Occipital lobe (tissue), 2 donors: Measurements from ENCODE around the gene COL25A1. TPM values are rescaled to one million over a fixed set of nuclear protein-coding genes. Genes with fewer than 3 reads are reported as not detected.
"Not testable (repeated sequence)": the region's sequence is repeated elsewhere in the genome, so short reads cannot be mapped to it uniquely, and the experiment has no call there.

Experiments used
- DNase-seq: peaks from one replicate; lab custom pipeline; 2025; lab: John Stamatoyannopoulos, UW
- total RNA-seq: library from RNA; depleted of rRNA; stranded (reverse); fragments of >200 nt; gene quantifications from one replicate; pipeline ENCODE4 v1.2.3, GENCODE V29; 2014

COL25A1 gene
- total RNA-seq, 1 donor from 2014 or later: 6.4 TPM

DNA sequence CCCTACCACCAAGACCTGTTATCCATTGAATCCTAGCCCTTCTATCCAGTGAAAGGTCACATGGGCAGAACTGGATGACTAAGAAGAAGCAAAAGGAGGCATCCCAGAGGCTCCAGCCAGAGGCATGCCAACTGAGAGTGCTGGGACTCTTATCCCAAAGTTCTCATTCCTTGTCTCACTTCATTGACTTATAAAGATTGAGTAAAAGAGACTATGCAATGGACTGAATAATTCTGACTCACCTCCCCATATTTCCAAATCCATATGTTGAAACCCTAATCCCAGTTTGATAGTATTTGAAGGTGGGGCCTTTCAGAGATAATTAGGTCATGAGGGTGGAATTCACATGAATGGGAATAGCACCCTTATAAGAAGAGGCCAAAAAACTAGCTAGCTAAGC lies 131.4 kb downstream of the COL25A1 start:
- no peak for DNase-seq

DNA sequence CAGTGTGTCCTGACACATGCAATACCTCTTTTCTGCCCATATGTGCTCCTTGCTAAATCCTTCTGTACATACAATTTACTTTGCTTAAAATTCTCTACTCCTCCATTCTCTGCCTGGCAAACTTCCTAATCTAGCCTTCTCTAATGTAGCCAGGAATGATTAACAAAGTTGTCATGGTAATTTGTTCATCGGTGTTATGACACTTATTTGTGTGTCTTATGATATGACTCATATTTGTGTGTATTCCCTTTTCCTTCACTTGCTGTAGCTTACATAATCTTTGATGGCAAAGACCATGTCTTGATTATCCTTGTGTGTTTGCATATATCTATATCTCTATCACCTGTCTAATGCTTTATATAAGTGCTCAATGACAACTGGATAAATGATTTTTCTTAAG lies 133.3 kb downstream of the COL25A1 start:
- DNase-seq: no peak

DNA sequence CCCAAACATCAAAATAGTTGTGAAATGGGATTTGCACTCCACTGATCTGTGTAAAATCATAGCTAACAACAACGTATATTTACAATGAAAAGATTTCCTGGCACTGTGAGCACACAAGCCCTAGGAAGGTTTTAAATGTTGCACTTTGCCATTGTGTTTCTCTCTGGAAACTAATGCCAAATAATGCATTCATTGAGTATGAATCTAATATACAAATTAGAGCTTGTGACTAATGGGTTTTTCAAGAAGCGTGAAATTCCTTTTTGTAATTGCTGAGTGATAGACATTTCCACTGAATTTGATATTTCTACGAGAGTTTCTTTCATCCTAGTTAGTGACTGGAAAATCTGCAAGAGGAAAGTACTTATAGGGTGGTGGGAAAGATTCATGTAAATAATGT lies 135.9 kb downstream of the COL25A1 start:
- DNase-seq: no peak

DNA sequence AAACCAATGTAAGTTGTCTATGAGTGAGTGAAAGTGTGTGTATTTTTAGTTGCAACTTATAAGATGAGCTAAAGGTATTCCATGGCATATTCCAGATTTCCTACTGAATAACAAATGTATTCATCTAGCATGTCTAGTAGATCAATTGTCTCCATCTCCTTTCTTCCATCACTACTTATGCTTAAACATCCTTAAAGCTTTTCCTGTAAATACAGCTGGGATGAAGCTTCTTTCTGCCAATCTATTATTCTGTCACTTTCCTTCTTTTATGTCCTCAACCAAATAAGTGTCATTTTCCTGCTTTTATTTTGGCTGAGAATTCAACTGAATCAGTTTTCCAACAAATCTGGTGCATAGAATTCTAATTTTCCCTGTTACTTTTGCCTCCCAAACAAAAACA lies 136.3 kb downstream of the COL25A1 start:
- DNase-seq: no peak

DNA sequence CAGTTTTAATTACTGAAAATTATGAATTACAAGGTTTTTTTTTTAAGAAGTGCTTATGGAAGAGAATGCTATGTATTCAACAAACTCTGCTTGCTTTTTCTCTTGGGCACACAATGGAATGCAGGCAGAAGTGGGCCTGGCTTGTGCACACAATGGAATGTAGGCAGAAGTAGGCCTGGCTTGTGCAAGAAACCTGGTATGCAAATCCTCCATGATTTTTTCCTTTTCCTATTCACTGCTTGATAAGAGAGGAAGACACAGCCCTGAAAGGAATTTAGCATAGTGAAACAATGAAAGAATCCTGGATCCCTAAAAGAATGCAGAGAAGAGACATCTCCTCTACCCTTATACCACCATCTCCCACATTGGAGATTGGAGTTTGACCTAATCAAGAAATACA lies 138.4 kb downstream of the COL25A1 start:
- no peak for DNase-seq

DNA sequence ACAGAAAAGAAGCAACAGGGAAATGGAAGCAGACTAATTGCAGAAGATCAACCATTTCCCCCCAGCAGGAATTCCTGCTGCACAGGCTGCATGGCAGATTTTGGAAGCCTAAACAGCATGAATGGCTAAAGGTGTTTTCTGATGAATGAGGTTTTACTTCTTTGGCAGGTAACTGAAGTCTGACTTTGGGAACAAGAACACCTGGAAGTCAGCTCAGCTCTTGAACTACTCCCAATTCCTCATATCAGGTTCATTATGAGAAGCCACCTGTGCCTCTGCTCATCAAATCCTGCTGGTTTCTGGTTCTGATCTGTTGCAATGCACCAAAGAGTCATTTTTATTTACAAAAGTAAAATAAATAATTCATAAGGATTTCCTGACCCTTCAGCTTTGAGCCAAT lies 139.0 kb downstream of the COL25A1 start:
- no peak for DNase-seq

DNA sequence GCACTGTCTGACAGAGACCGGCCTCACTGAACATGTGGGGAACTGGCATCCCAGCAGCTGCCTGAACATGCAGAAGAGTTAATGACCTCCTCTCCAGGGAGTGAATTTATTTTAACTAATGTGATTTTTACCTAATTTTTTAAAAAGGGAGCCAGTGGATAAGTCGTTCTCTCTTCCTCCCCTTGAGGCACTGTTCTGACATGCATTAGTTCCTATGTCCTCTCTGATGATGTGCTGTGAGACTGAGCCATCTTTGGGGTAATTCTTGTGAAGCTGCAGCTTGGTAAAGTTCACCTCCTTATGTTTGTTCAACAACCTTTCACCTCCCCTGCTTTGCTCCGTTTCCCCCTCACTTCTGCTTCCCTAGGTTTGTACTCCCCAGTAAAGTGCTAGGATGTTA lies 139.7 kb downstream of the COL25A1 start:
- DNase-seq: no peak

DNA sequence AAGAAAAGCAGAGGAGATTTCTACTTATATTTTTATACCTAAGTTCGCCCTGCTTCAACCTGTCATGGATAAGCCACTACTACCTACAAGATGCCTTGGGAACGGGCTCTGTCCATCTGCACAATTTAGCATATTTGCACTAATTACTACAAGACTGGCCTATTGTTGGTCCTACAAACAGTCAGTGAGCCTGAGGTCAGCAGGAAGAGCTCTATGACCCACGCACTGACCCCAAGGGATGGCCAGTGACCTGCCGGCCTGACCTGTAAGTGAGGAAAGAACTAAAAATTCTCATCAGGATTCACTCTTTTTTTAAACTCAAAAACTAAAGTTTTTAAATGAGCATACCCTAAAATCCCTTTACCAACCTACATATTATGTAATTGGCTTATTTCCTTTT lies 142.0 kb downstream of the COL25A1 start:
- no peak for DNase-seq

DNA sequence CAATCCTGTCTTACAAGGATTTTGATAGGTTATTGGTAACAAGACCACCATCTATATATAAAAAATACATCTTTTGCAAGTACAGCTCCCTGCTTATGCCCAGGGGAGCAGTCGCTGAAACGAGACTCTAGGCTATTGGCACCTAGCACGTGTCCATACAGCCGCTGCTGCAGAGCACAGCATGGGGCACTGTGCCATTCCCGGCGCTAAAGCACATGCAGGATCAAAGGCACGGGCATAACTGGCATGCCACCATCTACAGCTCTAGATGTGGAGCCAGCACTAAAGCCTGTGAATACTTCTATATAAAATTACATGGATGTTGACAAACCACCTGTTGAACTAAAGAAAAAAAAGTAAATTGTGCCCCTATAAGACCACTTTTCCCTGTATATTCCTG lies 144.8 kb downstream of the COL25A1 start:
- no peak for DNase-seq

DNA sequence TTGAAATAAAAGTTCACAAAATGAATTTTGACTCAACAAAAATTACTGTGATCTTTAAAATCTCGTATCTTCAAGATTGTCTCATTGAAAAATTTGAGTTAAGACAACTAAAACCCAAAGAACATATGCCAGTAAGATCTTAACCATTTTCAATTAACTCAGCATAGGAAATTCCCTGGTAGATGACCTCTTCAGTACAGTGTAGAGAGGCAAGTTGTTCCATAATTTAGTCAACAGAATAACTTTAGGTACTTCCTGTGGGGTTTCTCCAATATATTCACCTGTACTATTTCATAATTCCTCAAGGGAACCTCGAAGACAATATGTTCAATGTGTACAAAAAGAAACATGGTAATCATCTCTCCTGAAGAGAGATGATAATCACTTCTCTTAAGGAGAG lies 145.3 kb downstream of the COL25A1 start:
- DNase-seq: no peak

DNA sequence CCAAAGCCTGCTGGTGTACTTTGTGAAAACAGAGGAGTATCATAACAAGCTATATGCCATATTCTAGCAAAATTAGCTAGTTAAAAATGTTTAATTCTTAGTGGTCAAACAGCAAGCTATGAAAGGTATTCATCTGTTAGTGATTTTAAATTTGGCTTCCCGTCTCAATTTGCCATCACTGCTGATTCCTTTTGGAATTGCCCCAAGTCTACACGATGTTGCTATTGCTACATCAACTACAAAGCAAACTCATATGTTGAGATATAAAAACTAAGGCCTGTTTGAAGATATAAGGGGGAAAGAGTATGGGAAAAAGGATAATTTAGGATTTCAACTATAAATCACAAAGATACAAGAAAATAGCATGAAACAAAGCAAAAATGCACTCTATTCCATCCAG lies 146.1 kb downstream of the COL25A1 start:
- no peak for DNase-seq

DNA sequence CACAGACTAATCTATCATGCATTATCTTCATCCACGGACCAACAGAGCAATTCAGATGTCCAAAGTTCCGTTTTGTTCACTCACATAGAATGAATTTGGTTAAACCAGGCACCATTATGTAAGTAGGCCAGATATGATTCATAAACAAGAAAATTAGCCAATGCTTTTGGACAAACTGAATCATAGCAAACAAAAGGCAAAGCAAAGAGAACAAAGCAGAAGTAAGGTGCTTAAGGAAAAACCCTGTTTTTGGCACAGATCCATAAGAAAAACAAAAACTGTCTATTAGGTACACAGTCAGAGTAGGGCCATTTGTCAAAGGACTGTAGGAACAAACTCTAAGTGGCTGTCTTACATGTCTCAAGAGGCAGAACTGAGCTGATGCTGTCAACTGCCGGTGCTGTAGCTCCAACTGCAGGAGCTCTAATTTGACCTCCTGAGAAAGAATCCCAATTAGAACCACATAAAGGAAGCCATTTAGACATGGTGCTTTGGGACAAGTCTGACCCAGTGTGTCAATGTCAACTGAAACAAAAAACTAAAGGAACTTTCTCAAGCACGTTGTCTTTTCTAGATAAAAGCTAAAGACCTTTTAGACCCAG lies 146.7 kb downstream of the COL25A1 start:
- no peak for DNase-seq

DNA sequence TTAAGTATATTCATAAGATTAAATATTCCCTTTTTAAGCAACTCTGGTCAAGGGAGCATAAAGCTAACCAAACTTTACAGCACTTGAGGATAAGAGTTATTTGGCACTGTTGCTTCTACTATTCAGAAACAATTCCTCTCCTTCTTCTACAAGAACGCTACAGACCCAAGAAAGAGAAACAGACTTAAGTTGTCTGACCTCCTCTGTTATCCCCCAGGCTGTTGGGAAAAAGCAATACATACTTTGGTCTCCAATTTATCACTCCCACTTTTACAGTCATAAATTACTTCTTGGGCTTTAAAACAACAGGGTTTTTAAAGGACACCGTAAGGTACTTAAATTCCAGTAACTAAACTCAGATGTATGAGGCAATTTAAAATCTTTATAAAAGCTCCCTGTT lies 147.4 kb downstream of the COL25A1 start:
- no peak for DNase-seq

DNA sequence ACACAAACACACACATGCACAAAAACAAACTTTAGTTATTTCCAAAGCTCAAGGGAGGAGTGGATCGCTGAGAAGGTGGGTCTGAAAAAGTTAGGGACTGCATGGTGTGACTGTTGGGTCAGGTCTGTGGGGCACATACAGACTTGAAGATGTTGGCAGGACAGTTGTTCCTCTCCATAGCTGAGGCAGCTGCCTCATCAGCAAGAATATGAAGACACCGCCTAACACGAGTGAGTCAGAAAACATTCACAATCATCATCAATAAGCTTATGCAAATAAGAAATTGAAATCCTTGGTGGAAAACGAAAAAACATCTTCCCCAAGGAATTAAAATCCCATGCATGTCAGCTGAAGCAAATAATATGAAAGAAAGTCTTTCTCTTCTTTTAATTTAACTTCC lies 148.0 kb downstream of the COL25A1 start:
- no peak for DNase-seq

DNA sequence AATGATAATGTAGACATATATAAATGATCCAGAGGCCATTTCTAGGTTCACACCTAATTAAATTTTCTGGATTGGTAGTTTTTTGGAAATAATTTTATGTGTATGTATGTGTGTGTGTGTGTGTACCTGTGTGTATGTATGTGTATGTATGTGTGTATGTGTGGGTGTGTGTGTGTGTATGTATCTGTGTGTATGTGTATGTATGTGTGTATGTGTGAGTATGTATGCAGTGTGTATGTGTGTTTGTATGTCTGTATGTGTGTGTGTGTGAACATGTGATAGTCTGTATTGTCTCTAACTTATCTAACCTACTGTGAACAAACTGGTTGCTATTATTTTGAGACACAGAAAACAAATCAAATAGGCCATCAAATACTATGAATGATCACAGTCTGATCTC lies 152.6 kb downstream of the COL25A1 start:
- no peak for DNase-seq

DNA sequence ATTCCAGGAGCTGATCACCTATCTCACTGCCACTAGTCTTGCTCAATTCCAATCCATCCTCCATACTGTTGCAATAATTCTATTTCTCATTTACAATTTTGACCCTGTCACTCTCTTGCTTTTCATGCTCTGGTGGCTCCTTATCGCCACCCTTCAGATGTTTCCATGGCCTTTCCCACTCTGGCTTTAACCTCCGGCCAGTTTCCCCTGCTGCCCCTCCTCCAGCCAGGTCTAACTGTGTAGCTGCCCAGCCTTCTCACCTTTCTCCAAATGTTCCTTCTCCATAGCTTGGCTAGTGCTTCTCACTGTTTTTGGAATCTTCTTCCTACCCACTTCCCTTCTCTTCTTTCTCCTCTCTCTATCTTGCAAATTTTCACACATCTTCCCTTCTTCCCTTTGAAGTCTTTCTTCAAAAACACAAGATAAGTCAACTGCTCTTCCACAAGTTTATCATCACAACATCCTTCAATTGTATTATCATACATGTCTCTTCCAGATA lies 153.8 kb downstream of the COL25A1 start:
- DNase-seq: no peak

DNA sequence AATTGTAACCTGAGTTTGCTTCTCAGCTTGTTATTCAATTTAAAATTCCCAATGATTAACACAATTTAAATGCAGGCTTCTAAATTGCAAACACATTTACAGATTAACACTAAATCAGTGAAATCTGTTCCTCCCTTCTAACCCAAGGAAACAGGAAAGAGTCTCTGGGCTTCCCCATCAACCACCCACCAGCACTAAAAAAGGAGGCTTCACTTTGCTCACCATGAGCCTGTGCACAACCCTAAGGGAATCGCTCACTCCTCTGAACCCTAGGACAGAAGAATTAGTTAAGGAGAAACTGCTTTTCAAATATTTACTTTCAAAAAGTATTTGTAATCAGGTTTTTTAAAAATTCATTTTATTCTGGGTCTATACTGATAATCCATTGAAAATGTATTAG lies 155.3 kb downstream of the COL25A1 start:
- no peak for DNase-seq

DNA sequence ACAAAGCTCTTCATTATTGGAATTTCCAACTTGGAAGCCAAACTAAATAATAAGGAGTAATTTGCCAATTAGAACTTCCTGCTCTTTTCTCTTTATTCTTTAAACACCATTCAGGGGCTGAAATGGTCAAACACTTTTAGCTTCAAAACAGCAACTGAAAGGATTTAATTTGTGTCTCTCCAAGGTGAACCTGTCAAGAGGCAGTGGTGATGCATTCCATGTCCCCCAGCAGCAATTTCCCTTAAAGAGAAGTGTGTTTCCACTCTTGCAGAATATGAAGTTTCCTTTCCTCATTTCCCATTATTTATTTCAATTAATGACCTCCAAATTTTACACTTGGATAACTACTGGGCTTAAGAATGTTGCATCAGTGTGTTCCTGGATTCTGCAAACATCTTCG lies 156.0 kb downstream of the COL25A1 start:
- no peak for DNase-seq

DNA sequence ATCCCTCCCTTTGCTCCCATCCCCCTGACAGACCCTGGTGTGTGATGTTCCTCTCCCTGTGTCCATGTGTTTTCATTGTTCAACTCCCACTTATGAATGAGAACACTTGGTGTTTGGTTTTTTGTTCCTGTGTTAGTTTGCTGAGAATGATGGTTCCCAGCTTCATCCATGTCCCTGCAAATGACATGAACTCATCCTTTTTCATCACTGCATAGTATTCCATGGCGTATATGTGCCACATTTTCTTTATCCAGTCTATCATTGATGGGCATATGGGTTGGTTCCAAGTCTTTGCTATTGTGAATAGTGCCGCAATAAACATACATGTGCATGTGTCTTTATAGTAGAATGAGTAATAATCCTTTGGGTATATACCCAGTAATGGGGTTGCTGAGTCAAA lies 164.3 kb downstream of the COL25A1 start:
- DNase-seq: not testable (repeated sequence)

DNA sequence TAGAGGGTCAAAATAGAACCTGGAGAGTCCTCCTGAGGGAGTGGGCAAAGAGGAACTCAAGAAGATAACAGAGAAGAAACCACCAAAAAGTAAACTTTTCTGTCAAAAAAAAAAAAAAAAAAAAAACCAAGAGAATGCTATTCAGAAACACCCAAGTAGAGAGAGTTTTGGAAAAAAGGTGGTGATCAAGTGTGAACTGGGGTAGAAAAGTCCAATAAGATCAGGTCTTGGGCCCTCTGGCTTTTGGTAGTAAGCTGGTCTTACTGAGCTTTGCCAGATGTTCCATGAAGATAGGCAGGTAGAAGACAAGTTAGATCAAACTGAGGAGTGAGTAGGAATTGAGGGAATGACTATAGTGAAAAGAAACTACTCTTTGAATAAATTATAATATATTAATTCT lies 167.5 kb downstream of the COL25A1 start:
- no peak for DNase-seq

DNA sequence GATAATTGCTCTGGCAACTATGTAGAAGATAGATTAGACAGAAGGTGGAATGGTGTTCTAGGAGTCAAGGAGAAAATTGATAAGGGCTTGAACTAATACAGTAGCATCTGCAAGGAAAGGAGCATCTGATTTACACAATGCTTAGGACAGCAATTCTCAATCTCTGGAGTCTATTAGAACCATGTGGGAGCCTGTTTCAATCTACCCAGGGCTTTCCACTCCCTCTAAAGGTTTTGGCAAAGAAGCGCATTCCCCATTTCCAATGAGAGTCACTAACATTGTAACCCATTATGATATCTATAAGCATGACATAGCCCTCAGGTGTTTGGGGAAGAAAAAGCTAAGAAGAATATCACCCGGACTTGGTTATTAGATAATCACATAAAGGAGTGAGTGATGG lies 168.2 kb downstream of the COL25A1 start:
- no peak for DNase-seq

DNA sequence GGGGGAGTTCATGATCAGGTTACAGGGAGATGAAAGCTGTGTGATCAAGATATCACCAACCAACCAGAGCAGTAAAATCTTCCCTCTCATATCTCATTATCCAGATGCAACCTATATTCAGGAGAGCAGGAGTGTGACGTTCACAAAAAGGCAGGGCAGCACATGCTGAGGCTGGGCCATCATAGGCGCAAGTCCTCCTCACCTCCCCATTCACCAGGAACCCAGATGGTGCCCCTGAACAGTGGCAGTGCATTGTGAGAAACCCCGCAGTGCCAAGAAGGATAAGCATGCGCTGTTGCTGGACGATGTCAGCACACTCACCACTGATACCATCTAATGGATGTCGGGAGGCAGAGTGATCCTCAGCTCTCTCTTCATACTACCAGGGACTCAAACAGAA lies 170.9 kb downstream of the COL25A1 start:
- DNase-seq: no peak

DNA sequence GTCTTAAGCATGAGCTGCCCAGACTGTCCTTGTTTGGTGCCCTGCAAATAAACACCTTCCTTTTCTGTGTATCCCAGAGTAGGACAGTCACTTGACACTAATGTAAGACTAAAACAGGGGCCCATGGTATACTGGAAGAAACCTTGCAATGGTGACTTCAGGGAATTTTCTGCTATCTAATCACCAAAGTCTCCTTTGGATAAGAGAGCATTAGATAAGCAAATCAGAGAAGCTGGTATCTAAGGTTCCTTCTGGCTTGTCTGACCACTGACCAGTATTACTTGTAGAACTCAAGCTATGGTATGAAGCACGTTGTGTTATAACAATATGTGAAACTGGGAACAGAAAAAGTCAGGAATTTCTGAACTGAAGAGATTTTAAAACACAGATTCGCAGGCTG lies 173.9 kb downstream of the COL25A1 start:
- no peak for DNase-seq

DNA sequence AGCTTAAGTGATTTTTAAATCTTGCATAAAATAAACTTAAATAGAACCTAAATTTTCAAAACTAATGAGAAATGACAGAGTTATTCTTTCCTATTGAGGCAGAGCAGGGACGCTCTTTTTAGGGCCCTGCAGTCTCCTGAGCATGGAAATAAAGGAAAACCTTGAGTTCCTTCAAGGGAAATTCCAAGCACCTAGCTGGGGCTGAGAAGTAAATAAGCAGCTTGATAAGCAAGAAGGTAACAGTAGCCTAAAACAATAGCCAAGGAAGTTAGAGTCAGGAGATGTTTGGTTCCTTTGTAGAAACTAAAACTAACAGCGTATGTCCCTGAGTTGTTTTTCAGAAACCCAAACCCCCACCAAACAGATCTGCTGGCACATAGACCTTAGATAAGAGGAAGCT lies 174.6 kb downstream of the COL25A1 start:
- DNase-seq: no peak
